Transverse colon (tissue), 4 donors: ENCODE measurements around the gene MYH9. TPM values are rescaled to one million over a fixed set of nuclear protein-coding genes. Genes with fewer than 3 reads are reported as not detected.

ENCODE experiments used
- DNase-seq: peaks from one replicate; pipeline ENCODE4 v3.0.0-alpha.2; 2019
- H3K27ac ChIP-seq, 4 donors: fragments of 200-600 bp; sonication (generic); 2 replicates each; pipeline ENCODE4 v1.5.1; 2016 to 2018; ENCODE audit warnings: inconsistent platforms in 4 of 4
- H3K27me3 ChIP-seq: fragments of 200-600 bp; sonication (generic); 2 replicates; pipeline ENCODE4 v1.5.1; 2017; ENCODE audit warnings: inconsistent platforms
- H3K36me3 ChIP-seq, 4 donors: fragments of 200-600 bp; sonication (generic); 2 replicates each; pipeline ENCODE4 v1.5.1; 2017 to 2019; ENCODE audit warnings: inconsistent platforms in 4 of 4
- H3K4me1 ChIP-seq, 4 donors: fragments of 200-600 bp; sonication (generic); 2 replicates each; pipeline ENCODE4 v1.5.1; 2017 to 2020; ENCODE audit warnings: inconsistent platforms in 4 of 4
- H3K4me3 ChIP-seq, 4 donors: fragments of 200-600 bp; sonication (generic); 1 replicate in 1 of 4; 2 replicates in 3 of 4; pipeline versions ENCODE4 v1.5.1 to v1.6.1; 2017 to 2019; ENCODE audit warnings: inconsistent platforms in 4 of 4
- H3K9me3 ChIP-seq, 2 donors: fragments of 200-600 bp; sonication (generic); 2 replicates each; pipeline ENCODE4 v1.5.1; 2017 to 2019; ENCODE audit warnings: inconsistent platforms in 2 of 2
- CTCF ChIP-seq, 5 experiments: fragments of 200-600 bp in 3 of 5; fragments of 450-650 bp in 2 of 5; sonication (generic) in 3 of 5; IDR thresholded peaks; 1 replicate in 2 of 5; 2 replicates in 3 of 5; pipeline ENCODE4 v1.5.1; 2016 to 2017; ENCODE audit warnings: antibody characterized with exemption in 5 of 5, inconsistent platforms in 3 of 5, mild to moderate bottlenecking in 2 of 5, moderate library complexity in 1 of 5
- EP300 ChIP-seq: sonication (generic); formaldehyde crosslinking; IDR thresholded peaks from one replicate; pipeline ENCODE4 v1.6.1; 2017; ENCODE audit warnings: antibody characterized with exemption, low read depth
- POLR2A ChIP-seq: fragments of 450-650 bp; IDR thresholded peaks from one replicate; pipeline ENCODE4 v1.6.1; 2016; ENCODE audit warnings: antibody characterized with exemption, mild to moderate bottlenecking, moderate library complexity
- POLR2AphosphoS5 ChIP-seq, 3 donors: sonication (generic); formaldehyde crosslinking; IDR thresholded peaks; one replicate each; pipeline ENCODE4 v1.6.1; 2016; ENCODE audit warnings: antibody characterized with exemption in 3 of 3
- WGBS, 2 donors: methylation state at CpG; one replicate each; pipeline ENCODE4 v1.1.5; 2018; ENCODE audit warnings: low coverage in 1 of 2; 5-methylcytosine and 5-hydroxymethylcytosine counted together
- in situ Hi-C, 4 donors: fragments of 200-750 bp; cut with MboI; loops; one replicate each; pipeline versions ENCODE4 v1.15.0 to v1.15.1; 2017; ENCODE audit warnings: low sequenced_read_pairs in 3 of 4, low pct_ligation_motif_present in 1 of 4, low pct_unique_long_range_greater_than_20kb in 1 of 4
- intact Hi-C: fragments of 100-400 bp; cut with DNase I; formaldehyde crosslinking; loops from one replicate; pipeline ENCODE4 v1.15.1; 2023; ENCODE audit warnings: low total_unique reads
- total RNA-seq, 4 donors: library from RNA; depleted of rRNA; stranded (reverse); fragments of >200 nt; gene quantifications; one replicate each; pipeline ENCODE4 v1.1.0, GENCODE V29; 2016

The MYH9 gene
- total RNA-seq, 4 donors from 2014 or later, result 385 to 511 (median 460) TPM

- peaks cover 62 to 88% (median 66%) of the 10 kb centered on the region in 4 donors for H3K4me1 ChIP-seq
- intact Hi-C loops, result no loop called here
- in situ Hi-C loops, result no loop called here
Measured at GRCh38 chr22:36337365-36338130, 50.2 kb downstream of the MYH9 start.

GRCh38 chr22:36336246-36337182 lies 51.3 kb downstream of the MYH9 start:
- Histone ChIP-seq H3K27me3 (no peaks in the 10 kb centered on the region), H3K4me3 (no peak overlapping the region), H3K36me3 (peaks cover 0 to 33% (median 15%) of the 10 kb centered on the region in 4 donors), H3K4me1 (peaks cover 72 to 91% (median 76%) of the 10 kb centered on the region in 4 donors), H3K9me3 (no peaks in the 10 kb centered on the region), H3K27ac (peak overlapping the region; percentile 92 to 99 (median 96))
- no peak for DNase-seq
- 66 to 100% methylated on average over 4 to 26 of the region's 26 CpGs for WGBS, 2 donors
- TF ChIP-seq POLR2AphosphoS5 (IDR thresholded peaks at IDR 0.05) (peak in 2 of 3 donors; percentile 4 to 28), EP300 (no peak), CTCF (IDR thresholded peaks at IDR 0.05) (no peak)
- intact Hi-C loops (no loop called here), in situ Hi-C loops (no loop called here)

More at GRCh38 chr22:36337365-36338130, 50.2 kb downstream of the MYH9 start:
- H3K9me3 ChIP-seq, result no peaks in the 10 kb centered on the region
- no peak for DNase-seq
- no peak overlapping the region for H3K4me3 ChIP-seq
- no peaks in the 10 kb centered on the region for H3K27me3 ChIP-seq
- TF ChIP-seq CTCF (IDR thresholded peaks at IDR 0.05), result no peak
- no peak for TF ChIP-seq POLR2A
- no peak for TF ChIP-seq POLR2AphosphoS5 (IDR thresholded peaks at IDR 0.05)
- no peak for TF ChIP-seq EP300
- peaks cover 0 to 41% (median 20%) of the 10 kb centered on the region in 4 donors for H3K36me3 ChIP-seq
- peak overlapping the region; percentile 92 to 99 (median 96) for H3K27ac ChIP-seq
- WGBS, 2 donors, result 41 to 44% methylated on average over 7 to 8 of the region's 8 CpGs

- no peak overlapping the region for H3K4me3 ChIP-seq
- H3K9me3 ChIP-seq, result no peaks in the 10 kb centered on the region
- WGBS, 2 donors, result 17 to 69% methylated on average over 1 to 9 of the region's 9 CpGs
- H3K27me3 ChIP-seq, result no peaks in the 10 kb centered on the region
- H3K4me1 ChIP-seq, result peaks cover 79 to 95% (median 82%) of the 10 kb centered on the region in 4 donors
- TF ChIP-seq POLR2A, result no peak
- no peak for TF ChIP-seq EP300
- TF ChIP-seq CTCF (IDR thresholded peaks at IDR 0.05), result no peak
- no peak for TF ChIP-seq POLR2AphosphoS5 (IDR thresholded peaks at IDR 0.05)
- in situ Hi-C loops, result no loop called here
- peak overlapping the region; percentile 92 to 99 (median 96) for H3K27ac ChIP-seq
- no peak for DNase-seq
- H3K36me3 ChIP-seq, result peaks cover 0 to 24% (median 7%) of the 10 kb centered on the region in 4 donors
- intact Hi-C loops, result no loop called here
Measured at GRCh38 chr22:36335621-36336020, 52.1 kb downstream of the MYH9 start.
